GM12872 (cell line): ENCODE results near the gene ZNF565.

ENCODE experiments used
- CTCF ChIP-seq: IDR thresholded peaks from 3 replicates; pipeline ENCODE4 v1.5.1; 2011; ENCODE audit warnings: low read depth, mild to moderate bottlenecking, low read length, moderate library complexity; ENCODE audit not compliant: insufficient read depth

Gene ZNF565

GRCh38 chr19:36254848-36255247 lies 40.4 kb upstream of the ZNF565 start:
- no peak for TF ChIP-seq CTCF

GRCh38 chr19:36252047-36252446 lies 37.6 kb upstream of the ZNF565 start:
- TF ChIP-seq CTCF = no peak

GRCh38 chr19:36246006-36246481 lies 31.6 kb upstream of the ZNF565 start:
- TF ChIP-seq CTCF = no peak

GRCh38 chr19:36245210-36246005 lies 30.9 kb upstream of the ZNF565 start:
- TF ChIP-seq CTCF = no peak

- no peak for TF ChIP-seq CTCF
Observed at GRCh38 chr19:36244066-36244465, 29.6 kb upstream of the ZNF565 start.

GRCh38 chr19:36236946-36237310 lies 22.5 kb upstream of the ZNF565 start:
- TF ChIP-seq CTCF = no peak

GRCh38 chr19:36236304-36236945 lies 22.0 kb upstream of the ZNF565 start:
- TF ChIP-seq CTCF = no peak
